Spleen (tissue), 11 donors: Measurements from ENCODE around the gene PEPD. TPM values are rescaled to one million over a fixed set of nuclear protein-coding genes. Genes with fewer than 3 reads are reported as not detected.

Experiments
- DNase-seq: peaks from one replicate; pipeline ENCODE4 v3.0.0-alpha.2; 2020
- H3K27ac ChIP-seq, 8 donors: fragments of 200-600 bp; sonication (generic) in 7 of 8; 1 replicate in 4 of 8; 2 replicates in 4 of 8; pipeline versions ENCODE4 v1.5.0 to v1.8.0; 2016 to 2021; ENCODE audit warnings: inconsistent platforms in 4 of 8, mild to moderate bottlenecking in 4 of 8, moderate library complexity in 1 of 8
- H3K27me3 ChIP-seq, 7 donors: fragments of 200-600 bp; sonication (generic) in 6 of 7; replicated peaks in 1 of 7; 1 replicate in 4 of 7; 2 replicates in 3 of 7; pipeline versions ENCODE4 v1.5.0 to v1.8.0; 2016 to 2021; ENCODE audit warnings: inconsistent platforms in 3 of 7, mild to moderate bottlenecking in 1 of 7
- H3K36me3 ChIP-seq, 6 donors: fragments of 200-600 bp; sonication (generic) in 5 of 6; 1 replicate in 4 of 6; 2 replicates in 2 of 6; pipeline versions ENCODE4 v1.5.0 to v1.8.0; 2016 to 2021; ENCODE audit warnings: inconsistent platforms in 2 of 6
- H3K4me1 ChIP-seq, 6 donors: fragments of 200-600 bp; sonication (generic) in 5 of 6; 1 replicate in 3 of 6; 2 replicates in 3 of 6; pipeline versions ENCODE4 v1.5.0 to v1.8.0; 2016 to 2021; ENCODE audit warnings: inconsistent platforms in 3 of 6
- H3K4me3 ChIP-seq, 8 donors: fragments of 200-600 bp; sonication (generic) in 7 of 8; 1 replicate in 4 of 8; 2 replicates in 4 of 8; pipeline versions ENCODE4 v1.5.0 to v1.8.0; 2016 to 2021; ENCODE audit warnings: inconsistent platforms in 4 of 8, mild to moderate bottlenecking in 4 of 8, moderate library complexity in 2 of 8
- H3K9me3 ChIP-seq, 8 donors: fragments of 200-600 bp; sonication (generic) in 7 of 8; 1 replicate in 4 of 8; 2 replicates in 4 of 8; pipeline versions ENCODE4 v1.5.0 to v1.8.0; 2016 to 2021; ENCODE audit warnings: inconsistent platforms in 4 of 8
- POLR2A ChIP-seq, 3 donors: fragments of 450-650 bp; IDR thresholded peaks; one replicate each; pipeline ENCODE4 v1.5.1; 2017; ENCODE audit warnings: antibody characterized with exemption in 3 of 3, mild to moderate bottlenecking in 1 of 3
- POLR2AphosphoS5 ChIP-seq, 3 donors: sonication (generic); formaldehyde crosslinking; IDR thresholded peaks; one replicate each; pipeline ENCODE4 v1.5.1; 2017; ENCODE audit warnings: antibody characterized with exemption in 3 of 3
- WGBS, 5 donors: extraction: QIAGEN DNeasy Blood & Tissue Kit in 3 of 5; methylation state at CpG; one replicate each; pipeline versions ENCODE4 v1.1.5 to v1.1.7; 2013 to 2018; 5-methylcytosine and 5-hydroxymethylcytosine counted together
- intact Hi-C: fragments of 100-400 bp; cut with DNase I; formaldehyde crosslinking; loops from one replicate; pipeline ENCODE4 v1.15.0; 2023; ENCODE audit warnings: low total_unique reads
- polyA plus RNA-seq, 3 donors: library from polyadenylated mRNA; stranded (reverse); fragments of 200-250 nt; gene quantifications; one replicate each; pipeline ENCODE4 v1.2.1, GENCODE V29; 2013
- total RNA-seq, 7 donors: library from RNA; depleted of rRNA in 3 of 7; stranded (reverse); fragments of >200 nt in 3 of 7; fragmentation: NEBNext Ultra II Directional in 4 of 7; extraction: Animal tissue kit (Norgen Biotek cat#: 25700) in 4 of 7; gene quantifications; one replicate each; pipeline versions ENCODE4 v1.1.0 to v1.2.1, GENCODE V29; 2016 to 2021
- TF ChIP-seq, protein P1 (sequence below), 11 experiments: fragments of 200-600 bp in 7 of 11; fragments of 450-650 bp in 4 of 11; sonication (generic) in 4 of 11; IDR thresholded peaks in 8 of 11; conservative IDR thresholded peaks in 3 of 11; 1 replicate in 7 of 11; 2 replicates in 4 of 11; pipeline versions ENCODE4 v1.4.0 to v1.8.0; 2016 to 2021; ENCODE audit warnings: antibody characterized with exemption in 11 of 11, inconsistent platforms in 4 of 11, mild to moderate bottlenecking in 1 of 11
- donor health status: healthy with polysubstance abuse.
- donor health status: DM: no; HTN: no; CAD: no; lungs with moderate emphysema.
- donor health status: DM: no; HTN: no; CAD: no.
- donor health status: Bipolar disorder and iron deficiency.
- donor health status: healthy.
- donor health status: DM: no; HTN: no; CAD: no.
- donor health status: DM: yes; HTN: yes; CAD: no.

PEPD gene
- total and polyA plus RNA-seq, 10 donors = 38.4 to 98.3 (median 69.8) TPM

DNA sequence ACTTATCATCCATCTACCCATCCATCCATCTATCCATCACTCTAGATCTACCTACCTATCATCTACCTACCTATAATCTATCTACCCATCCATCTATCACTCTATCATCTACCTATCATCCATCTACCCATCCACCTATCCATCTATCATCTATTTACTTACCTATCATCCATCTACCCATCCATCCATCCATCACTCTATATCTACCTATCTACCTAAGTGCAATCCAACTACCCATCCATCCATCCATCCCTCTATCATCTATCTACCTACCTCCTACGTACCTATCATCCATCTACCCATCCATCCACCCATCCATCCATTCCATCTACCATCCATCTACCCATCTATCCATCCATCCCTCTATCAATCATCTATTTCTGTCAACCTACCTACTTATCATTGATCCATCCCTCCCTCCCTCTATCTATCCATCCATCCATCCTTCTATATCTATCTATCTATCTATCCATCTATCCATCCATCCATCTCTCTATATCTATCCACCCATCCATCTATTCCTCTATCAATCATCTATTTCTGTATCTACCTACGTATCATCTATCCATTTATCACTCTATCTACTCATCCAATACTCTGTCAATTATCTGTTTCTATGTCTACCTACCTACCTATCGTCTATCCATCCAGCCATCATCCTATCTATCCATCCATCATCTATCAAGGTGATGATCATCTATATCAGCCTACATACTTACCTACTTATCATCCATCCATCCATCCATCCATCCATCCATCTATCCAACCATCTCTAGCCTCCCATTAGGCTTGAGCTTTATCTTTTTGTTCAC is 99.0 kb downstream of the PEPD start:
- Histone ChIP-seq H3K4me3 (no peak overlapping the region), H3K4me1 (no peaks in the 10 kb centered on the region), H3K27ac (no peak overlapping the region), H3K9me3 (no peaks in the 10 kb centered on the region), H3K27me3 (no peaks in the 10 kb centered on the region), H3K36me3 (peaks cover 0 to 15% (median 0%) of the 10 kb centered on the region in 6 donors)
- intact Hi-C loops = no loop called here
- TF ChIP-seq POLR2A (IDR thresholded peaks at IDR 0.05) (no peak), POLR2AphosphoS5 (IDR thresholded peaks at IDR 0.05) (no peak)
- TF ChIP-seq, protein P1, sequence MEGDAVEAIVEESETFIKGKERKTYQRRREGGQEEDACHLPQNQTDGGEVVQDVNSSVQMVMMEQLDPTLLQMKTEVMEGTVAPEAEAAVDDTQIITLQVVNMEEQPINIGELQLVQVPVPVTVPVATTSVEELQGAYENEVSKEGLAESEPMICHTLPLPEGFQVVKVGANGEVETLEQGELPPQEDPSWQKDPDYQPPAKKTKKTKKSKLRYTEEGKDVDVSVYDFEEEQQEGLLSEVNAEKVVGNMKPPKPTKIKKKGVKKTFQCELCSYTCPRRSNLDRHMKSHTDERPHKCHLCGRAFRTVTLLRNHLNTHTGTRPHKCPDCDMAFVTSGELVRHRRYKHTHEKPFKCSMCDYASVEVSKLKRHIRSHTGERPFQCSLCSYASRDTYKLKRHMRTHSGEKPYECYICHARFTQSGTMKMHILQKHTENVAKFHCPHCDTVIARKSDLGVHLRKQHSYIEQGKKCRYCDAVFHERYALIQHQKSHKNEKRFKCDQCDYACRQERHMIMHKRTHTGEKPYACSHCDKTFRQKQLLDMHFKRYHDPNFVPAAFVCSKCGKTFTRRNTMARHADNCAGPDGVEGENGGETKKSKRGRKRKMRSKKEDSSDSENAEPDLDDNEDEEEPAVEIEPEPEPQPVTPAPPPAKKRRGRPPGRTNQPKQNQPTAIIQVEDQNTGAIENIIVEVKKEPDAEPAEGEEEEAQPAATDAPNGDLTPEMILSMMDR (IDR thresholded peaks at IDR 0.05 in 8 of 11, conservative IDR thresholded peaks at IDR 0.05 in 3 of 11) = no peak
- DNase-seq = no peak
- WGBS, 5 donors = 93 to 95% (median 94%) methylated on average over 3 of the region's 3 CpGs

DNA sequence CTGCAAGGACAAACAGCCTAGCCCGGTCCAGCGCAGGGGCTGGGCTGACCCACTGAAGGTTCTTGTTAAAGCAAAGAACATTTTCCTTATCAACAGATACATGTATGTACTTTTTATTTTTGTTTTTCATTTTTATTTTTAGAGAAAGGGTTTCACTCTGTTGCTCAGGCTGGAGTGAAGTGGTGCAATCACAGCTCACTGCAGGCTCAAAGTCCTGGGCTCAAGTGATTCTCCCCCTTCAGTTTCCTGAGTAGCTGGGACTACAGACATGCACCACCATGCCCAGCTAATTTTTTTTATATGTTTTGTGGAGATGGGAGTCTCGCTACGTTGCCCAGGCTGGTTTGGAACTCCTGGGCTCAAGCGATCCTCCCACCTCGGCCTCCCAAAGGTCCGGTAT is 100.2 kb downstream of the PEPD start:
- peaks cover 0 to 15% (median 0%) of the 10 kb centered on the region in 6 donors for H3K36me3 ChIP-seq
- no peak overlapping the region for H3K4me3 ChIP-seq
- no peaks in the 10 kb centered on the region for H3K27me3 ChIP-seq
- DNase-seq = no peak
- peaks cover 0 to 5% (median 3%) of the 10 kb centered on the region in 6 donors for H3K4me1 ChIP-seq
- TF ChIP-seq, protein P1 (IDR thresholded peaks at IDR 0.05 in 8 of 11, conservative IDR thresholded peaks at IDR 0.05 in 3 of 11) = no peak
- TF ChIP-seq POLR2AphosphoS5 (IDR thresholded peaks at IDR 0.05) = no peak
- H3K27ac ChIP-seq = no peak overlapping the region
- intact Hi-C loops = no loop called here
- no peaks in the 10 kb centered on the region for H3K9me3 ChIP-seq
- WGBS, 5 donors = 90 to 97% (median 97%) methylated on average over 7 of the region's 7 CpGs

DNA sequence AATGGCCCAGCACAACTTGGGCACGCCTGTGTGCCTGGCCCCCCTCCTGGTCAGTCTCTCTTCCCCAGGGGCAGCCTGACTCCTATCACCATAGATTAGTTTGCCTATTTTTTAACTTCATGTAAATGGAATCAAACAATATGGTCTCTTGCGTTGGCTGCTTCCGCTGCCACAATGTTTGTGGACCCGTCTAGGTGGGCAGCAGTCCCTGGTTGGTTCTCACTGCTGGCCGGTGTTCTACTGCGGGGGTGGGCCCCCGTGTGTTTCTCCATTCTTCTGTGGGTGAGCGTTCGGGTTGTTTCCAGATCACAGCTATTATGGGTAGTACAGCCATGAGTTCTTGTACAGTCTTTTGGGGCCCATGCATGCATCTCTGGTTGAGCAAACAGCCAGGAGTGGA is 100.8 kb downstream of the PEPD start:
- no peak for DNase-seq
- Histone ChIP-seq H3K36me3 (peaks cover 0 to 15% (median 0%) of the 10 kb centered on the region in 6 donors), H3K27ac (no peak overlapping the region), H3K9me3 (no peaks in the 10 kb centered on the region), H3K4me3 (no peak overlapping the region), H3K4me1 (peaks cover 0 to 10% (median 6%) of the 10 kb centered on the region in 6 donors), H3K27me3 (no peaks in the 10 kb centered on the region)
- intact Hi-C loops = no loop called here
- 83 to 98% (median 91%) methylated on average over 9 of the region's 9 CpGs for WGBS, 5 donors
- no peak for TF ChIP-seq POLR2A (IDR thresholded peaks at IDR 0.05)
- no peak for TF ChIP-seq POLR2AphosphoS5 (IDR thresholded peaks at IDR 0.05)
- TF ChIP-seq, protein P1 (IDR thresholded peaks at IDR 0.05 in 8 of 11, conservative IDR thresholded peaks at IDR 0.05 in 3 of 11) = no peak

DNA sequence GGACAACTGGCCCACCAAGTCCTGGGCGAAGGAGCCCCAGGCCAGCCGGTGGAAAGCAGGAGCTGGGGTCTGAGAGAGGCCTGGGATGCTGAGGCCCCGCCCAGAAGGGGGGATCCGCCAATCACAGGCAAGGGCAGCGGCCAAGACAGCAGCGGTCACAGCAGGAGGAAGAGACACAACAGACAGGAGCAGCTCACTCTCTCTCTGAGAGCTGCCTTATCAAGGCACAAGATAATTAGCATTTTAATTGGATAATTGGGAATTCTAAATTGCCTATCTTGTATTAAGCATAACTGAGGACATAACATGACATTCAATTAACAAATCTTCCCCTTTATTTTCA is 101.8 kb downstream of the PEPD start:
- 57 to 75% (median 66%) methylated on average over 6 of the region's 6 CpGs for WGBS, 5 donors
- TF ChIP-seq, protein P1 (IDR thresholded peaks at IDR 0.05 in 8 of 11, conservative IDR thresholded peaks at IDR 0.05 in 3 of 11) = no peak
- TF ChIP-seq POLR2A (IDR thresholded peaks at IDR 0.05) (no peak), POLR2AphosphoS5 (IDR thresholded peaks at IDR 0.05) (no peak)

More for the DNA sequence above, 101.8 kb downstream of the PEPD start:
- Histone ChIP-seq H3K4me3 (no peak overlapping the region), H3K4me1 (peaks cover 0 to 10% (median 6%) of the 10 kb centered on the region in 6 donors), H3K9me3 (no peaks in the 10 kb centered on the region), H3K27ac (no peak overlapping the region), H3K36me3 (peaks cover 0 to 15% (median 0%) of the 10 kb centered on the region in 6 donors), H3K27me3 (no peaks in the 10 kb centered on the region)
- intact Hi-C loops = no loop called here
- DNase-seq = no peak
